SJSA1 (cell line): Measurements from ENCODE around the gene S1PR4. TPM values are rescaled to one million over a fixed set of nuclear protein-coding genes. Genes with fewer than 3 reads are reported as not detected.
"Not testable (repeated sequence)": the region's sequence is repeated elsewhere in the genome, so short reads cannot be mapped to it uniquely, and the experiment has no call there.

Experiments
- DNase-seq, 2 experiments: peaks; one replicate each; pipeline ENCODE4 v3.0.0-alpha.2; 2015 to 2020; ENCODE audit warnings: low spot score in 2 of 2, low read depth in 1 of 2
- H3K27ac ChIP-seq: fragments of 250-450 bp; sonication (Bioruptor Pico); 2 replicates; pipeline ENCODE4 v1.5.1; 2020; ENCODE audit warnings: mild to moderate bottlenecking, moderate library complexity
- H3K27me3 ChIP-seq: fragments of 250-450 bp; sonication (Bioruptor Pico); replicated peaks from 2 replicates; pipeline ENCODE4 v1.5.1; 2020; ENCODE audit warnings: mild to moderate bottlenecking, moderate library complexity
- H3K36me3 ChIP-seq: fragments of 250-450 bp; sonication (Bioruptor Pico); 2 replicates; pipeline ENCODE4 v1.5.1; 2020; ENCODE audit warnings: mild to moderate bottlenecking
- H3K4me1 ChIP-seq: fragments of 250-450 bp; sonication (Bioruptor Pico); replicated peaks from 2 replicates; pipeline ENCODE4 v1.6.1; 2021; ENCODE audit warnings: mild to moderate bottlenecking
- H3K4me3 ChIP-seq: fragments of 250-450 bp; sonication (Bioruptor Pico); 2 replicates; pipeline ENCODE4 v1.5.1; 2020; ENCODE audit warnings: mild to moderate bottlenecking
- H3K9me3 ChIP-seq: fragments of 250-450 bp; sonication (Bioruptor Pico); replicated peaks from 2 replicates; pipeline ENCODE4 v1.5.1; 2020; ENCODE audit warnings: mild to moderate bottlenecking
- total RNA-seq: library from RNA; depleted of rRNA; stranded (reverse); fragments of >200 nt; shearing (Covaris generic); gene quantifications from 2 replicates; pipeline ENCODE4 v1.2.3, GENCODE V29; 2014

The S1PR4 gene
- total RNA-seq, 1 experiment from 2014 or later = not detected

DNA sequence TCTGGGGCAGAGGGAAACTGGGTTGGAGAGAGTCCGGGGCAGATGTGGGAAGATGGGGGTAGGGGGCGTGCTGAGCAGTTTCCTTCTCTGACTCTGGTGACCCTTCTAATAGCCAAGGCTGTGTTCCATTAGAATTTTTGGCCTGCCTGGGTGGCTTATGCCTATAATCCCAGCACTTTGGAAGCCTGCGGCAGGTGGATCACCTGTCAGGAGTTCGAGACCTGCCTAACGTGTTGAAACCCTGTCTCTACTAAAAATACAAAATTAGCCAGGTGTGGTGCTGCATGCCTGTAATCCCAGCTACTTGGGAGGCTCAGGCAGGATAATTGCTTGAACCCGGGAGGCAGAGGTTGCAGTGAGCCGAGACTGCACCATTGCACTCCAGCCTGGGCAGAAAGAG, 24.3 kb downstream of the S1PR4 start:
- not testable (repeated sequence) for H3K9me3 ChIP-seq, H3K27me3 ChIP-seq, H3K27ac ChIP-seq, H3K4me1 ChIP-seq, H3K4me3 ChIP-seq, DNase-seq
- peaks cover 89% of the 10 kb centered on the region for H3K36me3 ChIP-seq

DNA sequence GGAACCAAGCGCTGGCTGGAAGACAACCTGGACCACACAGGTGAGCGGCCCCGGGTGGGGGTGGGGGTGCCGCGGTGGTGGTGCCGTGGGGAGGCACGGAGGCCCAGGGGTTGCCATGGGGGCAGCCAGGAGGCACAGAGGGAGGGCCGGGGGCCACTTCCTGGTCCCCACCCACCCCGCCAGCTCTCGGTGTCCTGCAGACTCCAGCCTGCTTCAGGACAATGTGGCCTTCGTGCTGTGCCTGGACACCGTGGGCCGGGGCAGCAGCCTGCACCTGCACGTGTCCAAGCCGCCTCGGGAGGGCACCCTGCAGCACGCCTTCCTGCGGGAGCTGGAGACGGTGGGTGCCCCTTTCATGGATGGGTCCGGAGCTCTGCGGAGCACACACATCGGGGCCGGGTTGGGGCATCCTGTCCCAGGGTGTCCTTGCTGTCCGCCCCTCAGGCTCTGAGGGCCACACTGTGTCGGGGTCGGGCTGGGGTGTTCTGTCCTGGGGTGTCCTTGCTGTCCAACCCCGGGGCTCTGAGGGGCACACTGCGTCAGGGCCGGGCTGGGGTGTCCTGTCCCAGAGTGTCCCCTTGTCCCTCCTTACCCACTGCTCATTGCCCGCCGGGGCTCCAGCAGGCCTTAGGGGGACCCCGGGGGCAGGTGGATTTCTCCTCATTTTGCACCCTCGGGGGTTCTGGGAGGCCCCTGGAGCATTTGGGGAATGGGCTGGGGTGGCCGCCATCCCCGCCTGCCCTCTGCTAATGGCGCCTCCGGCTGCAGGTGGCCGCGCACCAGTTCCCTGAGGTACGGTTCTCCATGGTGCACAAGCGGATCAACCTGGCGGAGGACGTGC, 25.5 kb downstream of the S1PR4 start:
- no peak for DNase-seq

DNA sequence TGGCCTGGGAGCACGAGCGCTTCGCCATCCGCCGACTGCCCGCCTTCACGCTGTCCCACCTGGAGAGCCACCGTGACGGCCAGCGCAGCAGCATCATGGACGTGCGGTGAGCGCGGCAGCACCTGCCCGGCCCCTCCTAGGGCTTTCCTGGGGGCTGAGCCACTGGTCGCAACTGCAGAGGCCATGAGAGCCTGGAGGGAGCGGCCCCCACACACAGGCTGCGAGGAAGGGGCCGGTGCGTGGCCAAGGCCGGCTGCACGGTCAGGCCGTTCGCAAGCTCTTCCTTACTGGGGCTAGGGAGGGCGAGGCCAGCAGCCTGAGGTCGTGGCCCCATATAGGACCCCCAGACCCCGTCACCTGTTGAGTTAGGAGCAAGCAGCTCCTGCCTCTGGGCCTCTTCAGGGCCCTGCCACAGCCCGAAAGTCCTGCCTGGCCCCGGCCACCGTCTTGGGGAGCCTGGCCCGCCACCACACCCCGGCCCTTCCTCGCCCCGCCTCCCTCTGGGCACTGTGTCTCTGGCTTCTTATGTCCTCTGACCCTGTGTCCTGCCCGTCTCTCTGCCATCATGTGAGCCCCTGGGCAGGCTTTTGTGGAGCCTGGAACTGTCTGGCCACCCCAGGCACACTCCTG, 26.2 kb downstream of the S1PR4 start:
- Histone ChIP-seq H3K4me1 (no peaks in the 10 kb centered on the region), H3K36me3 (peaks cover 90% of the 10 kb centered on the region), H3K27ac (no peak overlapping the region), H3K27me3 (no peaks in the 10 kb centered on the region), H3K9me3 (no peaks in the 10 kb centered on the region), H3K4me3 (no peak overlapping the region)
- no peak for DNase-seq

More for the DNA sequence above, 25.5 kb downstream of the S1PR4 start:
- no peaks in the 10 kb centered on the region for H3K27me3 ChIP-seq
- peaks cover 89% of the 10 kb centered on the region for H3K36me3 ChIP-seq
- no peaks in the 10 kb centered on the region for H3K9me3 ChIP-seq
- no peaks in the 10 kb centered on the region for H3K4me1 ChIP-seq
- no peak overlapping the region for H3K27ac ChIP-seq
- H3K4me3 ChIP-seq = no peak overlapping the region

DNA sequence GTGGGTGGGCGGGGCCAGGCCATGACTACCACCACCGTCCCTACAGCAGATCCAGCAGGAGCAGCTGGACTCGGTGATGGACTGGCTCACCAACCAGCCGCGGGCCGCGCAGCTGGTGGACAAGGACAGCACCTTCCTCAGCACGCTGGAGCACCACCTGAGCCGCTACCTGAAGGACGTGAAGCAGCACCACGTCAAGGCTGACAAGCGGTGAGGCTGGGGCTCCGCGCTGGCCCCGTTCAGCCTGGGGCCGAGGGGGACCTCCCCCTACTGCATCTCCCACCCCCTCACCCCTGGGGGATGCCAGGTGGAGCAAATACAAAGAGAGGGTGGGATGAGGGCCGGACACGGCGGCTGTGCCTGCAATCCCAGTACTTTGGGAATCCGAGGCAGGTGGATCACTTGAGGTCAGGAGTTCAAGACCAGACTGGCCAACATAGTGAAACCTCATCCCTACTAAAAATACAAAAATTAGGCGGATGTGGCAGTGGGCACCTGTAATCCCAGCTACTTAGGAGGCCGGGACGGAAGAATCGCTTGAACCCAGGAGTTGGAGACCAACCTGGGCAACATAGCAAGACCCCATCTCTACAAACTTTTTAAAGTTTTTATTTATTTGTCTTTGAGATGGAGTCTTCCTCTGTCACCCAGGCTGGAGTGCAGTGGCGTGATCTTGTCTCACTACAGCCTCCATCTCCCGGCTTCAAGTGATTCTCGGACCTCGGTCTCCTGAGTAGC, 27.8 kb downstream of the S1PR4 start:
- no peaks in the 10 kb centered on the region for H3K4me1 ChIP-seq
- H3K9me3 ChIP-seq = no peaks in the 10 kb centered on the region
- no peak overlapping the region for H3K27ac ChIP-seq
- no peak for DNase-seq
- peaks cover 79% of the 10 kb centered on the region for H3K36me3 ChIP-seq
- H3K27me3 ChIP-seq = no peaks in the 10 kb centered on the region
- no peak overlapping the region for H3K4me3 ChIP-seq

DNA sequence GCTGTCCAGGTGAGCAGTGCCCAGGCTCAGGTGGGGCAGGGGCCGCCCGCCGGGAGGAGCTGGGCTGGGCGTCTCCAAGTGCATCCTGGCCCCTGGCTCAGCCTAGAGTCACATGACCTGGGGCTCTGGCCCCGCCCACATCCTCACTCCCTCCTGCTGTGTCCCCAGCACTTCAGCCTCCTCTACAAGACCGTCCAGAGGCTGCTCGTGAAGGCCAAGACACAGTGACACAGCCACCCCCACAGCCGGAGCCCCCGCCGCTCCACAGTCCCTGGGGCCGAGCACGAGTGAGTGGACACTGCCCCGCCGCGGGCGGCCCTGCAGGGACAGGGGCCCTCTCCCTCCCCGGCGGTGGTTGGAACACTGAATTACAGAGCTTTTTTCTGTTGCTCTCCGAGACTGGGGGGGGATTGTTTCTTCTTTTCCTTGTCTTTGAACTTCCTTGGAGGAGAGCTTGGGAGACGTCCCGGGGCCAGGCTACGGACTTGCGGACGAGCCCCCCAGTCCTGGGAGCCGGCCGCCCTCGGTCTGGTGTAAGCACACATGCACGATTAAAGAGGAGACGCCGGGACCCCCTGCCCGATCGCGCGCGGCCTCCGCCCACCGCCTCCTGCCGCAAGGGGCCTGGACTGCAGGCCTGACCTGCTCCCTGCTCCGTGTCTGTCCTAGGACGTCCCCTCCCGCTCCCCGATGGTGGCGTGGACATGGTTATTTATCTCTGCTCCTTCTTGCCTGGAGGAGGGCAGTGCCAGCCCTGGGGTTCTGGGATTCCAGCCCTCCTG, 29.1 kb downstream of the S1PR4 start:
- no peak for DNase-seq
- Histone ChIP-seq H3K27ac (no peak overlapping the region), H3K27me3 (no peaks in the 10 kb centered on the region), H3K36me3 (peaks cover 68% of the 10 kb centered on the region), H3K4me3 (no peak overlapping the region), H3K9me3 (no peaks in the 10 kb centered on the region), H3K4me1 (no peaks in the 10 kb centered on the region)

DNA sequence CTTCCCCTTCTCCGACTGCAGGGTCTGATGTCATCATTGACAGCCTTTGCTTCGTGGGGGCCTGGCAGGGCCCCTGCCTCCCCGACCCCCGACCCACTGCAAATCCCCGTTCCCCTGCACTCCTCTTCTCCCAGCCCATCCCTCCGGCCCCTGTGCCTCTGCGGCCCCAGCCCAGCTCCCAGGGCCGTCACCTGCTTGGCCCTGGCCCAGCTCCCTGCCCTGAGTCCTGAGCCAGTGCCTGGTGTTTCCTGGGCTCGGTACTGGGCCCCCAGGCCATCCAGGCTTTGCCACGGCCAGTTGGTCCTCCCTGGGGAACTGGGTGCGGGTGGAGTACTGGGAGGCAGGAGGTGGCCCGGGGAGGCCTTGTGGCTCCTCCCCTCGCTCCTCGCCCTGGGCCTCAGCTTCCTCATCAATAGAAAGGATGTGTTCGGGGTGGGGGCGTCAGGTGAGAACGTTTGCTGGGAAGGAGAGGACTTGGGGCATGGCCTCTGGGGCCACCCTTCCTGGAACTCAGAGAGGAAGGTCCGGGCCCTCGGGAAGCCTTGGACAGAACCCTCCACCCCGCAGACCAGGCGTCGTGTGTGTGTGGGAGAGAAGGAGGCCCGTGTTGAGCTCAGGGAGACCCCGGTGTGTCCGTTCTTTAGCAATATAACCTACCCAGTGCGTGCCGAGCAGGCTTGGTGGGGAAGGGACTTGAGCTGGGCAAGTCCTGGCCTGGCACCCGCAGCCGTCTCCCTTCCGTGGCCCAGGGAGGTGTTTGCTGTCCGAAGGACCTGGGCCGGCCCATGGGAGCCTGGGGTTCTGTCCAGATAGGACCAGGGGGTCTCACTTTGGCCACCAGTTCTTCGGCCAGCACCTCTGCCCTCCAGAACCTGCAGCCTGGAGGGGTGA, 30.0 kb downstream of the S1PR4 start:
- Histone ChIP-seq H3K36me3 (peaks cover 59% of the 10 kb centered on the region), H3K27me3 (no peaks in the 10 kb centered on the region), H3K27ac (no peak overlapping the region), H3K4me3 (no peak overlapping the region), H3K4me1 (no peaks in the 10 kb centered on the region), H3K9me3 (no peaks in the 10 kb centered on the region)
- no peak for DNase-seq

DNA sequence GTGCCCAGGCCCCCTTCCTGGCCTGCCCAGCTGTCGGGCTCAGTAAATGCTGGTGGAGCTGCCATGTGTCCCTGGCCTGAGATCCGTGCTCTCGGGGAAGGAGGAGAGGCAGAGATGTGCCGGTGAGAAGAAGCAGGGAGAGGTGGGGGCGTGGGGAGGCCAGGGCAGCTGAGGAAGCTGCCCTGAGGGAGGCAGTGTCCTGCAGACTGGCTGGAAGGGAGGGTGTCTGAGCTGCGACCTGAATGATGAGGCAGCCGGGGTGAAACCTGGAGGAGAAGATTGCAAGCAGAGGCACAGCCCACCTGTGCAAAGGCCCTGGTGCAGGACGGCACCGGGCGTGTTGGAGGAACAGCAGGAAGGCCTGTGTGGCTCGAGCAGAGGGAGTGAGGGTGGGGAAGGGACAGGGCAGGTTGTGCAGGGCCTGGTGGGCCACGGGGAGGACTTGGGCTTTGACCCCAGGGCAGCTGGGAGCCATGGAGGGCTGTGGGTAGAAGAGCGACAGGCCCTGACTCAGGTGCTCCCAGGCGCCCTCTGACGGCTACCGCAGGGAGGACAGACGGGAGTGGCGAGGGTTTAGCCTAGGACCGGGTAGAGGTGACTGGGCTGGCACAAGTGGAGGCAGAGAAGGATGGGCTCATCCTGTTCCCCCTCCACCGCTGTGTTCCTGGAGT, 31.9 kb downstream of the S1PR4 start:
- Histone ChIP-seq H3K27me3 (no peaks in the 10 kb centered on the region), H3K4me3 (no peak overlapping the region), H3K4me1 (peaks cover 10% of the 10 kb centered on the region), H3K36me3 (peaks cover 51% of the 10 kb centered on the region), H3K27ac (no peak overlapping the region), H3K9me3 (peaks cover 3% of the 10 kb centered on the region; the same call in 1 of the 2 replicates)
- DNase-seq = peak; percentile 46 to 72

DNA sequence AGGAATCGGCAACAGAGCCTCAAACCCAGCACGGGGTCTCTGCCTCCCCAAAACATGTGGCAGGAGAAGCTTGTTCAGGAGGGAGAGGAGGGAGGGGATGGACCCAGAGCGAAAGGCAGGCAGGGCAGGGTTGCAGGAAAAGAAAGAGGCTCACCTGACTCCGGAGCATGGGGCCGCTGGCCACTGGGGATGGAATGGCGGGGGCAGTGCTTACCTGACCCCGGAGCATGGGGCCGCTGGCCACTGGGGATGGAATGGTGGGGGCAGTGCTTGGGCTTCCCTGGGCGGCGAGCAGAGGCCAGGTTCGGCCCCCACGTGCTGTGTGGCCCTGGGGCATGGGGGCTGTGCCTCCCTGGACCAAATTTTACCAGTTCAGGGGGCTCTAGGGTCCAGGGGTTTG, 32.6 kb downstream of the S1PR4 start:
- Histone ChIP-seq H3K9me3 (peaks cover 3% of the 10 kb centered on the region; the same call in 1 of the 2 replicates), H3K27ac (no peak overlapping the region), H3K4me1 (peaks cover 12% of the 10 kb centered on the region), H3K36me3 (peaks cover 55% of the 10 kb centered on the region), H3K27me3 (no peaks in the 10 kb centered on the region), H3K4me3 (no peak overlapping the region)
- DNase-seq = no peak

DNA sequence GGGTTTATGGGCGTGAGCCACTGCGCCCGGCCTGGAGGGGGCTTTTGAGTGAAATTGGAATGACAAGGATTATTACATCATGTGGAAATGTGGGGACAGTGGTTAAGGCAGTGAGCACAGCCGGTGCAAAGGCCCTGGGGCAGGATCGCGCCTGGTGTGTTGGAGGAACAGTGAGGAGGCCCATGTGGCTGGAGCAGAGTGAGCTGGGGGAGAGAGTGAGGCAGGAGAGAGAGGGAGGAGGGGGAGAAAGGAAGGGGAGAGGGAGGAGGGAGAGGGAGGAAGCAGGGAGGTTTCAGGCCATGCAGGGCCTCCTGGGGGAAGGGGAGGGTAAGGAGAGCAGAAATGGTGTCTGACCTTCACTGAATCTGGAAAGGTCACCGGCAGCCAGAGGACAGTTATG, 34.6 kb downstream of the S1PR4 start:
- Histone ChIP-seq H3K36me3 (peaks cover 43% of the 10 kb centered on the region), H3K4me3 (no peak overlapping the region), H3K9me3 (peaks cover 3% of the 10 kb centered on the region; the same call in 1 of the 2 replicates), H3K27me3 (no peaks in the 10 kb centered on the region), H3K4me1 (peaks cover 12% of the 10 kb centered on the region), H3K27ac (no peak overlapping the region)
- no peak for DNase-seq

DNA sequence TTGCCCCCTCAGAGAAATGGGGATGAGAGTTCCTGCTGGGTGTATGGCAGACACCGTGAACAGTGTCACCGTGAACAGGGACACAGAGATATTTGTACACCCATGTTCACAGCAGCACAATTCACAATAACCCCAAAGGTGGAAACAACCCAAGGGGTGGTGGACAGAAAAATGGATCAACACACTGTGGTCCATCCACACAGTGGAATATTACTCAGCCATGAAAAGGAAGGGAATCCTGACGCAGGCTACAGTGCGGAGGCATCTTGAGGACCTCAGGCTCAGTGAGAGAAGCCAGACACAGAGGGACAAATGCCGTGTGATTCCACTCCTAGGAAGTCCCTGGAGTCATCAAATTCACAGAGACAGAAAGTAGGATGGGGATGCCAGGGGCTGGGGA, 38.3 kb downstream of the S1PR4 start:
- no peak for DNase-seq
- Histone ChIP-seq H3K27ac (no peak overlapping the region), H3K4me3 (no peak overlapping the region), H3K27me3 (no peaks in the 10 kb centered on the region), H3K4me1 (peaks cover 12% of the 10 kb centered on the region), H3K9me3 (peaks cover 3% of the 10 kb centered on the region; the same call in 1 of the 2 replicates), H3K36me3 (peaks cover 25% of the 10 kb centered on the region)

DNA sequence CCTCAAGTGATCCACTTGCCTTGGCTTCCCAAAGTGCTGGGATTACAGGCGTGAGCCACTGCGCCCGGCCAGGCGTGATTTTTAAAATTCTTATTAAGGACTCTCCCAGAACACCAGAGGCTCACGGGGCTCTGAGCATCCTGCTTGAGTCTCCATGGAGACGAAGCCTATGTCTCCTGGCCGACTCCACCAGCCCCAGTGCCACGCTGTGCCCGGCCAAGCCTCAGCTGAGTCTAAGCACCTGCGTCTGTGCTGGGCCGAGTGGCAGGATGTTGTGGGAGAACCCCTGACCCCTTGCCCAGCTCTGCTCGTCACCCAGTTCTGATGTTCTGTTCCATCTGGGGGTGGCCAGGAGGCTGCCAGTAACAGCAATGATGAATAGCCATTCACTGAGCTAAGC, 42.0 kb downstream of the S1PR4 start:
- no peak overlapping the region for H3K4me3 ChIP-seq
- H3K36me3 ChIP-seq = peaks cover 13% of the 10 kb centered on the region
- no peaks in the 10 kb centered on the region for H3K9me3 ChIP-seq
- peaks cover 1% of the 10 kb centered on the region for H3K4me1 ChIP-seq
- peaks cover 4% of the 10 kb centered on the region; the same call in 1 of the 2 replicates for H3K27me3 ChIP-seq
- no peak for DNase-seq
- H3K27ac ChIP-seq = no peak overlapping the region

DNA sequence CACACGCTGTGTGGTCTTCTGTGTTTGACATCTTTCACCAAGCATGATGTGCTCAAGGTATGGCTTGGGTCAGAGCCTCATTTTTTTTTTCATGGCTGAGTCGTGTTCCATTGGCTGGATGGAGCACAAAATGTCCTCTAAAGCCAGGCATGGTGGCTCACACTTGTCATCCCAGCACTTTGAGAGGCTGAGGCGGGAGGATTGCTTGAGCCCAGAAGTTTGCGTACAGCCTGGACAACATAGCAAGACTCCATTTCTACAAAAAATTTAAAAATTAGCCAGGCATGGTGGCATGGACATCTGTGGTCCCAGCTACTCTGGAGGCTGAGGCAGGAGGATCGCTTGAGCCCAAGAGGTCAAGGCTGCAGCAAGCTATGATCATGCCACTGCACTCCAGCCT, 43.0 kb downstream of the S1PR4 start:
- not testable (repeated sequence) for H3K36me3 ChIP-seq, H3K4me1 ChIP-seq, DNase-seq, H3K27ac ChIP-seq, H3K9me3 ChIP-seq, H3K27me3 ChIP-seq, H3K4me3 ChIP-seq
